GM19099 (cell line): ENCODE results near the gene PPP3CA.

Experiments
- POLR2A ChIP-seq: IDR thresholded peaks from 3 replicates; pipeline ENCODE4 v1.6.1; 2011; ENCODE audit warnings: low read depth; ENCODE audit not compliant: insufficient read length; ENCODE audit errors: extremely low read depth

Gene PPP3CA

GRCh38 chr4:101306764-101307615 lies 40.3 kb downstream of the PPP3CA start:
- TF ChIP-seq POLR2A: no peak

GRCh38 chr4:101306225-101306624 lies 41.1 kb downstream of the PPP3CA start:
- no peak for TF ChIP-seq POLR2A

GRCh38 chr4:101304916-101305315 lies 42.4 kb downstream of the PPP3CA start:
- TF ChIP-seq POLR2A: no peak

GRCh38 chr4:101299899-101300540 lies 47.3 kb downstream of the PPP3CA start:
- TF ChIP-seq POLR2A: no peak

GRCh38 chr4:101299021-101299420 lies 48.3 kb downstream of the PPP3CA start:
- no peak for TF ChIP-seq POLR2A

- TF ChIP-seq POLR2A: no peak
These were observed 51.6 kb downstream of the PPP3CA start for GRCh38 chr4:101295691-101296090.

GRCh38 chr4:101294597-101294996 lies 52.7 kb downstream of the PPP3CA start:
- no peak for TF ChIP-seq POLR2A

GRCh38 chr4:101292901-101293300 lies 54.4 kb downstream of the PPP3CA start:
- TF ChIP-seq POLR2A: no peak

- no peak for TF ChIP-seq POLR2A
These were observed 55.1 kb downstream of the PPP3CA start for GRCh38 chr4:101292214-101292613.

- TF ChIP-seq POLR2A: no peak
These were observed 56.1 kb downstream of the PPP3CA start for GRCh38 chr4:101291198-101291597.

- TF ChIP-seq POLR2A: no peak
These were observed 56.7 kb downstream of the PPP3CA start for GRCh38 chr4:101290654-101291053.

- no peak for TF ChIP-seq POLR2A
These were observed 58.0 kb downstream of the PPP3CA start for GRCh38 chr4:101289306-101289705.

GRCh38 chr4:101288365-101289145 lies 58.8 kb downstream of the PPP3CA start:
- TF ChIP-seq POLR2A: no peak

- no peak for TF ChIP-seq POLR2A
These were observed 60.0 kb downstream of the PPP3CA start for GRCh38 chr4:101287324-101287723.

- no peak for TF ChIP-seq POLR2A
These were observed 60.7 kb downstream of the PPP3CA start for GRCh38 chr4:101286663-101287062.
